Breast epithelium (tissue), 4 donors: Measurements from ENCODE around the gene TNS3. TPM values are rescaled to one million over a fixed set of nuclear protein-coding genes. Genes with fewer than 3 reads are reported as not detected.

ENCODE experiments used
- DNase-seq, 2 donors: peaks; one replicate each; pipeline ENCODE4 v3.0.0-alpha.2; 2019; ENCODE audit warnings: low spot score in 2 of 2
- H3K27ac ChIP-seq, 2 donors: fragments of 200-600 bp; sonication (generic) in 1 of 2; one replicate each; pipeline ENCODE4 v1.5.1; 2016 to 2019; ENCODE audit warnings: mild to moderate bottlenecking in 1 of 2
- H3K27me3 ChIP-seq, 2 donors: fragments of 200-600 bp; sonication (generic) in 1 of 2; one replicate each; pipeline versions ENCODE4 v1.5.1 to v1.6.0; 2017 to 2019; ENCODE audit warnings: control low read depth in 1 of 2, mild to moderate bottlenecking in 1 of 2
- H3K36me3 ChIP-seq: fragments of 200-600 bp; one replicate; pipeline ENCODE4 v1.5.1; 2019
- H3K4me1 ChIP-seq, 2 donors: fragments of 200-600 bp; sonication (generic); one replicate each; pipeline ENCODE4 v1.5.1; 2016 to 2019; ENCODE audit warnings: control low read depth in 1 of 2
- H3K4me3 ChIP-seq, 3 donors: fragments of 200-600 bp; sonication (generic); 1 replicate in 2 of 3; 2 replicates in 1 of 3; pipeline ENCODE4 v1.5.1; 2016 to 2019; ENCODE audit warnings: mild to moderate bottlenecking in 3 of 3, moderate library complexity in 2 of 3
- H3K9me3 ChIP-seq, 2 donors: fragments of 200-600 bp; sonication (generic) in 1 of 2; one replicate each; pipeline ENCODE4 v1.5.1; 2016 to 2019; ENCODE audit warnings: control low read depth in 1 of 2
- POLR2A ChIP-seq: fragments of 450-650 bp; IDR thresholded peaks from one replicate; pipeline ENCODE4 v1.6.1; 2016; ENCODE audit warnings: antibody characterized with exemption, mild to moderate bottlenecking, moderate library complexity
- POLR2AphosphoS5 ChIP-seq, 3 donors: sonication (generic); formaldehyde crosslinking; IDR thresholded peaks; one replicate each; pipeline ENCODE4 v1.6.1; 2017; ENCODE audit warnings: antibody characterized with exemption in 3 of 3
- intact Hi-C: fragments of 100-400 bp; cut with DNase I; formaldehyde crosslinking; loops from one replicate; pipeline ENCODE4 v1.15.1; 2023; ENCODE audit warnings: low total_unique reads
- total RNA-seq, 3 donors: library from RNA; depleted of rRNA; stranded (reverse); fragments of >200 nt; gene quantifications; one replicate each; pipeline ENCODE4 v1.1.0, GENCODE V29; 2016
- TF ChIP-seq, protein P1 (sequence below), 3 donors: fragments of 450-650 bp; IDR thresholded peaks; one replicate each; pipeline ENCODE4 v1.5.1; 2016 to 2017; ENCODE audit warnings: antibody characterized with exemption in 3 of 3, mild to moderate bottlenecking in 3 of 3, moderate library complexity in 3 of 3

TNS3 gene
- total RNA-seq, 3 donors from 2014 or later, result 41.0 to 78.1 (median 56.2) TPM

DNA sequence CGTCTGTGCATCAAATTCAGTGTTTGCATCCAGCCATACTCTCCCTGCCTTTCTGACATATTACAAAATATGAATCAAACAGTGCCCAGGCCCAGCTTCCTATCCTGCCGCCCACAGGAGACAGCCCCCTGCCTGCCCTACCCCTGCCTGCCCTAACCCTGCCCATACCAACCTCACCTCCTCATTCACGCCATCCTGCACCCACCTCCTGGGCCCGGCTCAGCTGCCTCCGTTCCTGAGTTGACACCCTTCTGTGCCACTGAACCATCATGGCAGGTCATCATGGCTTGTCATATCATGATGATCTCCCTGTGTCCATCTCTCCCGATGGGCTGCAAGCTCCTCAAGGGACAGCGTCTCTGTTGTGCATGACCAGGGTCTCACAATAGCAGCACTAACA is 72.3 kb downstream of the TNS3 start:
- no peak overlapping the region for H3K4me3 ChIP-seq
- no peak for DNase-seq

DNA sequence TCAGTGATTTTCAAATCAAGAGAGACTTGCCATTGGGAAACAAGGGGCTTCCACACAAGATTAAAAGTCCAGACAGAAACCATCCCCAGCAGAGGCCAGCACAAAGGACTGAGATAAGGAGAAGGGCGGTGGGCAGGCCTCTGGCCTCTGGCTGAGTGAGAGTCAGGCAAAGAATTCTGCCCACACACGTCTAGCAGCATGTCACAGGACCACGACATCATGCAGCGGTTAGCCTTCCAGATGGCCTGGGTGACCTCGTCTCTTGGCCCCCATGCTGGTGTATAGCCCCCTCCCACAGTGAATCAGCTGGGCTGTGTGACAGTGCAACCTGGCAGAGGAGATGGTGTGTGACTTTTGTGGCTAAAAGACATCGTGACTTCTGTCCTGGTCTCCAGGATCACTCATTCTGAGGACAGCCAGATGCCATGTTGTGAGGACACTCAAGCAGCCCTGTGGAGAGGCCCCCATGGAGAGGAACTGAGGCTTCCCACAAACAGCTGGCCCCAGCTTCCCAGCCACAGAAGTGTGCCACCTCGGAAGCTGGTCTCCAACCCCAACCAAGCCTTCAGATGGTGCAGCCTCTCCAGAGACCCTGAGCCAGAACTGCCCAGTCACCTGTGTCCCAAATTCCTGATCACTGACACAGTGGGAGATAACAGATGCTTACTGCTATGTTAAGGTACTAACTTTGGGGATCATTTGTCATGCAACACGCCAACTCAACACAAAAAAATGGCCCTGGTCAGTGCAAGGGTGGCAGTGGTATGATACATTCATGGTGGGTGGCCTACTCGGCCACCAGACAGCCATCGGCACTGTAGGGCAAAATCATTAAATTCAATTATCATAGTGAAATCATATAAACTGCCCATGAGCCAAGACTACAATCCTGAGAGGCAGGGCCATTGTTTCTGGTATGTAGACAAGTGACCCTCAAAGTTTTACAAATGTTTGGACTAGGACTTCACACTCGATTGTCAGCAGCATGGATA is 73.2 kb downstream of the TNS3 start:
- TF ChIP-seq POLR2AphosphoS5 (IDR thresholded peaks at IDR 0.05) (no peak), POLR2A (no peak)
- TF ChIP-seq, protein P1, sequence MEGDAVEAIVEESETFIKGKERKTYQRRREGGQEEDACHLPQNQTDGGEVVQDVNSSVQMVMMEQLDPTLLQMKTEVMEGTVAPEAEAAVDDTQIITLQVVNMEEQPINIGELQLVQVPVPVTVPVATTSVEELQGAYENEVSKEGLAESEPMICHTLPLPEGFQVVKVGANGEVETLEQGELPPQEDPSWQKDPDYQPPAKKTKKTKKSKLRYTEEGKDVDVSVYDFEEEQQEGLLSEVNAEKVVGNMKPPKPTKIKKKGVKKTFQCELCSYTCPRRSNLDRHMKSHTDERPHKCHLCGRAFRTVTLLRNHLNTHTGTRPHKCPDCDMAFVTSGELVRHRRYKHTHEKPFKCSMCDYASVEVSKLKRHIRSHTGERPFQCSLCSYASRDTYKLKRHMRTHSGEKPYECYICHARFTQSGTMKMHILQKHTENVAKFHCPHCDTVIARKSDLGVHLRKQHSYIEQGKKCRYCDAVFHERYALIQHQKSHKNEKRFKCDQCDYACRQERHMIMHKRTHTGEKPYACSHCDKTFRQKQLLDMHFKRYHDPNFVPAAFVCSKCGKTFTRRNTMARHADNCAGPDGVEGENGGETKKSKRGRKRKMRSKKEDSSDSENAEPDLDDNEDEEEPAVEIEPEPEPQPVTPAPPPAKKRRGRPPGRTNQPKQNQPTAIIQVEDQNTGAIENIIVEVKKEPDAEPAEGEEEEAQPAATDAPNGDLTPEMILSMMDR (IDR thresholded peaks at IDR 0.05), result no peak
- intact Hi-C loops, result no loop called here
- Histone ChIP-seq H3K27ac (no peak overlapping the region), H3K9me3 (no peaks in the 10 kb centered on the region), H3K27me3 (no peaks in the 10 kb centered on the region), H3K4me1 (no peaks in the 10 kb centered on the region), H3K4me3 (no peak overlapping the region), H3K36me3 (no peaks in the 10 kb centered on the region)
- DNase-seq, result no peak

More for the DNA sequence above, 72.3 kb downstream of the TNS3 start:
- TF ChIP-seq, protein P1 (IDR thresholded peaks at IDR 0.05), result no peak
- TF ChIP-seq POLR2A, result no peak
- H3K4me1 ChIP-seq, result no peaks in the 10 kb centered on the region
- intact Hi-C loops, result no loop called here
- no peaks in the 10 kb centered on the region for H3K27me3 ChIP-seq
- H3K9me3 ChIP-seq, result no peaks in the 10 kb centered on the region
- H3K27ac ChIP-seq, result no peak overlapping the region
- no peaks in the 10 kb centered on the region for H3K36me3 ChIP-seq

DNA sequence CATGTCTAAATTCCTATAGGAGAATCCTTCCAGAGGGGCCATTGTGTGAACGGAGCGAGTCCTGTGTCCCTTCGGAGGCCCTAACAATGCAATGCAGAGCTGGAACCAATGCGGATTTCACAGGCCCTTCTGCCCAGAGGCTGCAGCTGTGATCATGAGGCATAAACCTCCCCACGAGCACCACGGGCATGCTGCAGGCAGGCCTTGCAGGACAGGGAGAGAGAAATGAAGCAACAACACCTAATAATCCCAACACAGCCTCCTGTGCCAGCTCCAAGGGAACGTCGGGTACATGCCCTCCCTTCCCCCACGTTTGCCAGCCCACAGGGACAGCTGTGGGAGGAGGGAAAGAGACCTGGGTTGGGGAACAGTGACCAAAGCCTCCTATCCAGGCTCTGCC is 74.4 kb downstream of the TNS3 start:
- Histone ChIP-seq H3K4me3 (no peak overlapping the region), H3K9me3 (no peaks in the 10 kb centered on the region), H3K27me3 (no peaks in the 10 kb centered on the region), H3K36me3 (no peaks in the 10 kb centered on the region), H3K4me1 (no peaks in the 10 kb centered on the region), H3K27ac (no peak overlapping the region)
- intact Hi-C loops, result no loop called here
- no peak for DNase-seq
- TF ChIP-seq POLR2AphosphoS5 (IDR thresholded peaks at IDR 0.05) (no peak), POLR2A (no peak)
- TF ChIP-seq, protein P1 (IDR thresholded peaks at IDR 0.05), result no peak

DNA sequence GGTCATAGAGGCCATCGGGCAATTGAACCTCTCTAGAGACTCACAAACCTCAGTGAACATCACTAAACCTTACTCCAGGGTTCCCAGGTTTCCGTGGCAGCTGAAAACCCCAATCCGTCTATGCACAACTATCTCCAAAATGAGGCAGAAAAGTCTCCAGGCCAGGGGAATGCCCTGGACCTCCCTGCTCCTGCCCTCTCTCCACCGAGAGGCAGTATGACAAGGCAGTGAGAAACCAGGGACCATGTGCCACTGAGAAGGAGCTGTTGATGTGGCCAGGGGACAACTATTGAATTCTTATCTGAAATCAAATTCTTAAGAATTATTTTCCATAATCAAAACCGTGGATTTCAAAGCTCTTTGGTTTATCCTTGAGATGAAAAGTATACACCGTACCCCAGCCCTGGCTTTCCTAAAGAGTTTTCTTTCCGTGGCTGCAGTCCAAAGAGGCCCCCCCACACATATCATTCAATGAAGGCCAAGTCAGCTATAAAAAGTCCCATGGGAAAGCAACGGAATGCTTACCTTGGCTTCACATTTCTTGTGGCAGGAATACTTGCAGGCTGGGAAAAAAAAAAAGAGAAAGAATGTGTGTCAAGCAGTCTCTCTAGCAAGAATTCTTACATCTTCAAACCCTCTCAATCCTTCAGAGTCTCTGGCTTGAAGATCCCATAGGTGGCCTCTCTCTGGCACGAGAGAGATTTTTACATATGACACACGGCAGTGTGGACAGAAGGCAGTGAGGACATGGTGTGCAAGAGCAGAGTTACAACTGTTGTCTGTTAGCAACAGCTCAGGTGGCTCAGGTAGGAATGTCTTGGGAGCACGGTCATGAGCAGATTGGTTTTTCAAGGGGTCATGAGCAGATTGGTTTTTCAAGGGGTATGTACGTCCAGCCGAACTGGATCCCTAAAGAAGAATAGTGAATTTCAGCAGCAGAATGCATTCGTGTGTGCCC is 75.2 kb downstream of the TNS3 start:
- no peak for TF ChIP-seq POLR2A
- TF ChIP-seq, protein P1 (IDR thresholded peaks at IDR 0.05), result no peak
- no peak for TF ChIP-seq POLR2AphosphoS5 (IDR thresholded peaks at IDR 0.05)
- DNase-seq, result no peak
- Histone ChIP-seq H3K4me1 (no peaks in the 10 kb centered on the region), H3K27me3 (no peaks in the 10 kb centered on the region), H3K4me3 (no peak overlapping the region), H3K9me3 (no peaks in the 10 kb centered on the region), H3K27ac (no peak overlapping the region), H3K36me3 (no peaks in the 10 kb centered on the region)
- intact Hi-C loops, result no loop called here
